NCI-H524 (cell line): Measurements from ENCODE around the gene LRMDA.
"Not testable (repeated sequence)": the region's sequence is repeated elsewhere in the genome, so short reads cannot be mapped to it uniquely, and the experiment has no call there.

Experiments
- DNase-seq, 2 experiments: peaks; one replicate each; lab custom pipeline; 2025; lab: John Stamatoyannopoulos, UW

The LRMDA gene

DNA sequence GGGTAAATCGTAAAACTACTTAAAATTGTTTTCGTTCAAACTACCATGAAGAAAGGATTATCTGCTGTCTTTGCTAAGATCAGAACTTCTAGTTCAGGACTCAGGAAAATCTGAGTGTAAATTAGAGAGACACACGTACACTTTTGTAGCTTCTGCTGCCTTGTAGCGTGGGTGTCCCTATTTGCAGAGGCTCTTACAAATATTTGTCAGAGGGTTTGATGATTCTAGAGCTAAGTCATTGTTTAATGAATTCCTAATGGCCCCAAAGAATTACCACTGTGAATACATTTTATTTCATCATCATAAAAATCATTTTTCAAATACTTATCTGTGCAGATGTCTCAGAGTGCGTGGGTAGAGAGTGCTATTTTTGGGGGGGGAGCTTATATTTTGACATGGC is 314.9 kb downstream of the LRMDA start:
- DNase-seq, result no peak

DNA sequence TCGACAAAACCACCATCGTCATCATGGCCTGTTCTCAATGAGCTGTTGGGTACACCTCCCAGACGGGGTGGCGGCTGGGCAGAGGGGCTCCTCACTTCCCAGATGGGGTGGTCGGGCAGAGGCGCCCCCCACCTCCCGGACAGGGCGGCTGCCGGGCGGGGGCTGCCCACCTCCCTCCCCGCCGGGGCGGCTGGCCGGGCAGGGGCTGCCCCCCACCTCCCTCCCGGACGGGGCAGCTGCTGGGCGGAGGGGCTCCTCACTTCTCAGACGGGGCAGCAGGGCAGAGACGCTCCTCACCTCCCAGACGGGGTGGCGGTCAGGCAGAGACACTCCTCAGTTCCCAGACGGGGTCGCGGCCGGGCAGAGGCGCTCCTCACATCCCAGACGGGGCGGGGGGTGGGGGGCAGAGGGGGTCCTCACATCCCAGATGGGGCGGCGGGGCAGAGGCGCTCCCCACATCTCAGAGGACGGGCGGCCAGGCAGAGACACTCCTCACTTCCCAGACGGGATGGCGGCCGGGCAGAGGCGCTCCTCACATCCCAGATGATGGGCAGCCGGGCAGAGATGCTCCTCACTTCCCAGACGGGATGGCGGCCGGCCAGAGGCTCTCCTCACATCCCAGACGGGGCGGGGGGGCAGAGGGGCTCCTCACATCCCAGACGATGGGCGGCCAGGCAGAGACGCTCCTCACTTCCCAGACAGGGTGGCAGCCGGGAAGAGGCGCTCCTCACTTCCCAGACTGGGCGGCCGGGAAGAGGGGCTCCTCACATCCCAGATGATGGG is 318.9 kb downstream of the LRMDA start:
- DNase-seq, result not testable (repeated sequence)

DNA sequence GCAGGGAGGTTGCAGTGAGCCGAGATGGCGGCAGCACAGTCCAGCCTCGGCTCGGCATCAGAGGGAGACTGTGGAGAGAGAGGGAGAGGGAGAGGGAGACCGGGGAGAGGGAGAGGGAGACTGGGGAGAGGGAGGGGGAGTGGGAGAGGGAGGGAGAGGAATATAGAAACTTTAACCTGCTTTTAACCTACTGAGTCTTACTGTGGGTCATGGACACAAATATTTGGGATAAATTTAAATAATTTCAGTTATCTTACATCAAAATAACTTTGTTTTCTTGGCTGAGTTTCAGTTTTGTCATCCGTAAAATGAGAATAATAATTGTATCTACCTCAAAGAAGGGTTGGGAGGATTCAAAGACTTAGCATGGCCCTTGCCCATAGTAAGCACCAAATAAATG is 319.8 kb downstream of the LRMDA start:
- DNase-seq, result no peak

DNA sequence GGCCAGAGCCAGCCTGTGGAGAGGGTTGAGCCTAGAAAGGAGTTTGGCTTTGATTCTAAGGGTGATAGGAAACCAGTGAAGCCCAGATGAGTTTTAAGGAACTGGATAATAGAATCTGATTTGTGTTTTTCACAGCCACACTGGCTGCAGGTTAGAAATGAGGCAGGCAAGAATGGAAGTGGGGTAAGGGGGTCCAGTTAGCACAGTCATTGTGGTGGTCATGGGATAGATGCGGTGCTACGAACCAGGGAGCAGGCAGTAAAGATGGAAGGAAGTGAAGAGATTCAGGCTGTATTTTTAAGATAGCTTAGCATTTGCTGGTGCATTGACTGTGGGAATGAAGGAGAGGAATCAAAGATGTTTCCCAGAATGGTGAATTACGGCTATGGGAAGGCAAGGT is 322.2 kb downstream of the LRMDA start:
- no peak for DNase-seq

DNA sequence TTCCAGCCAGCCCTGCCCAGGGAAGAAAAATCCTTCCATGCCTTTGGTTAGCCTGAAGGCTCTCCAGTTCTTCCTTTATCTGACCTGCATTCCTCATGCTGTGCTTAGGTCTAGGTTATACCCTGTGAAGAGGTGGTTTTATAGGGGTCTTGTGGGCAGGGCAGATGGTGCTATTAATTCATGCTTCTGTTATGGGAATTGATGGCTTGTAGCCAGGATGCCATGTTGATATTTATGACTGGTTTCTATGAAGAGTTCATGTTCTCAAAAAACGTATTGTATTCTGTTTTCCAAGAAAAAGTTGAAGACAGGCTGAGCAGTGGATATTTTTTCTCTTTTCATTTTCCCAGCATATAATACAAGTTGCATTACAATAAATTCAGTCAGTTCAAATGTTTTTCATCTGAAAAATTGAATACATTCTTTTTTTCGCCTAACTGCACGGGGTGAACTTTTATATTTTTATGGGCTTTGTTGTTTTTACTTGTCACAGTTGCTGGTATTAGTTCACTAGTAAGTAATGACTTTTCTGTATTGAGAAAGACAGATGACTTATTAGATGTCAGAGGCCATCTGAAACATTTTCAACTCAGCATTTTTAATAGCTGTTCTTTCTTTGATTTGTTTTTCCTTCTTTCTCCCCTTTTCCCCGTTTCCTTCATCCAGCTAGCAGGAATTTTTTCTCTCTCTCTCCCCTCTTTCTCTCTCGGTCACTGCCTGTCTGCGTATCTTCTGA is 322.8 kb downstream of the LRMDA start:
- DNase-seq, result peak in 1 of 2 experiments; percentile 7

DNA sequence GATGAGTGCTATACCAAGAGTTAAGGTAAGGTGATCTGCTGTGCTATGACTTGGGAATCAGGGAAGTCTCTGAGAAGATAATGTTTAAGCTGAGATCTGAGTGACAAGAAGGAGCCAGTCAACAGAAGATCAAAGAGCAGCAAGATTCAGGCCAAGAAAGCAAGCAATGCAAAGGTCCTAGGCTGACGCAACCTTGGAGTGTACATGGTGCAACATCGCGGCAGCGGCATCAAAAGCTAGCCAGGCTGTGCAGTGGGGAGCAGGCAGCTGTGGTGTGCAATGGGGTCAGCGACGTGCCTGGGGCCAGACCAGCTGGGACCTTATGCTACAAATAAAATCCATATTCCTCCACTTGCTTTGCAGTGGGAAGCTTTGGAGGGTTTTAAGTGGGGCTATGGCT is 324.1 kb downstream of the LRMDA start:
- DNase-seq, result no peak

DNA sequence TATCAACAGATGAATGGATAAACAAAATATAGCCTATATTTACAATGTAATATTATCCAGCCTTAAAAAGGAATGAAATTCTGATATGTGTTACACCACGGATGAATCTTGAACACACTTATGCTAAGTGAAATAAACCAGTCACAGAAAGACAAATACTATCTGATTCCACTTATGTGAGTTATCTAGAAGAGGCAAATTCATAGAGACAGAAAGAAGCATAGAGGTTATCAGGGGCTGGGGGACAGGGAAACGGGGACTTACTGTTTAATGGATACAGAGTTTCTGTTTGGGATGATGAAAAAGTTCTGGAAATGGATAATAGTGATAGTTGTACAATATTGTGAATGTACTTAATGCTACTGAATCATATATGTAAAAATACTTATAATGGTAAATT is 329.9 kb downstream of the LRMDA start:
- no peak for DNase-seq

DNA sequence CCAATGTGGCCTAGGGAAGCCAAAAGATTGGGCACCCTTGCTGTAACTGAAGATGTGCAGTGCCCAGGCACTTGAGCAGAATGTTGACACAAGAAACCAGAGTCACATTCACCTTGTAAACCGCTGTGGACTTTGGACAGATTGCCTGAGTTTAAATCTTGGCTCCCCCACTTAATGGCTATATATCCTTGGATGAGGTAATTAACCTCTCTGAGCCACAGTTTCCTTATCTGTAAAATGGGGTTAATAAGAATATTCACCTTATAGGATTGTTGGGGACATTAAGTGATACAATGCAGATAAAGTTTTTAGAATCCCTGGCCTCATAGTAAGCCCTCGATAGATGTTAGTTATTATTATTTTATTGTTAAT is 331.0 kb downstream of the LRMDA start:
- no peak for DNase-seq

DNA sequence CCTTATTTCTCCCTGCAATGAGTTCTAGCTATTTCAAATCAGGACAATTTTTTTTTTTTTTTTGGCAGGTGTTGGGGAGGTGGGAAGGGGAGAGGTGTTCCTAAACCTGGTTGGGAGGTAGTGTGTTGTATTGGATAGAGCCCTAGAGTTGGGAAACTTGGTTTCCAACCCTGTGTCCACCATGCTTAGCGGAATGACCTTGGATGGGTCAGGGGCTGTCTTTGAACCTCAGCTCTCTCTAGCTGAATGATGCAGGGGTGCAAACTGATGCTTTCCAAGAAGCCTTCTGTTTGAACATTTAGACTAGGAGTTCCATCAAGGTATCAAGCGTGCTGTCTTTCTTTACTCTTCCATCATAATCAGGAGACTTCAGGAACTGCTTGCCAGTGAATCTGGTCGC is 332.2 kb downstream of the LRMDA start:
- DNase-seq, result no peak

DNA sequence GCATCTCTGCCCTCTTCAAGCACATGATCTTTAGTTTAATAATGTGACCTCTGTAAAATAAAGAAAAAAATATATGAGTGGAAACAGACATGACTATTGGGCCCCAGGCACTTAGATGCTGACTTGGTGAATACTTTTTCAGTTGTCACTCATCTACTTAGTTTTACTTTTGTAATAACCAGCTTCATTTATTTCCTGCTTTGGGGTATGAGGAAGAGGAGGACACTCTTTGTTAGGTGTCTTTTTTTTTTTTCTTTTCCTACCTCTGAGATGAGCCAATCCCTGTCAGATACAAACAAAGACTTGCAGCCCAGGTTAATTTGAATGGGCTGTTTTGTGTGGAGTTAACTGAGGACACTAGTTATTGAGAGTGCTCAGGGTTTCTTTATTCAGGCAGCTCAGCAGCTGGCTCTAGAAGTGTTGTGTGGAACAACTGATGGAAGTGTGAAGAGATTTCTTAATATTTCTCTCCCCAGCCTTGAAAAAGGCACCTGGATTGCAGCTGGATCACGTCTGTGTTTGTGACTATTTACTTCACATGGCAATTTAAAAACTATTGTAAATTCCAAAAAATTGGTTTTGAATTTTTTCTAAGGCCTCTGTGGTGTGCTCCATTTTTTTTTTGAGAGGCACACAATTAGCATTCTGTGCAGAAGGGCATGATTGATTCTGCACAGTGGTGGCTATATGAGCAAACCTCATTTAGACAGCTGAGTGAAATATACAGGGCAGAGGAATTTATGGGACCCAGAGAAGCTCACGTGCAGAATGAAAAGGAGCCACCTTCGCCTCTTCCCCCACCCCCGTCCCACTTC is 333.8 kb downstream of the LRMDA start:
- DNase-seq, result no peak

DNA sequence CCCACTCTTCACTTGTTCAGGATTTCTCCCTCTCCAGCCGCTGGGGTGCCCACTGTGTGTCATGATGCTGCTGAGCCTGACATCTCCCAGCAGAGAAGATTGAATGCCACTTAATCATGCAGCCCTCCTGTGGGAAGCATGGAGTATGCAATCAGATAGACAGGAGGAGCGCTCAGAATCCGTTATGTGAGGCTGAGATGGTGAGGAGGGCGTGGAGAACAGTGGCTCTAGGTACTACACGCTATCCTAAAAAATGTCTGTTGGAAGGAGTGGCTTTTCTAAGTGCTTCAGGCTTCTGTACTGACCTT is 334.3 kb downstream of the LRMDA start:
- DNase-seq, result no peak

DNA sequence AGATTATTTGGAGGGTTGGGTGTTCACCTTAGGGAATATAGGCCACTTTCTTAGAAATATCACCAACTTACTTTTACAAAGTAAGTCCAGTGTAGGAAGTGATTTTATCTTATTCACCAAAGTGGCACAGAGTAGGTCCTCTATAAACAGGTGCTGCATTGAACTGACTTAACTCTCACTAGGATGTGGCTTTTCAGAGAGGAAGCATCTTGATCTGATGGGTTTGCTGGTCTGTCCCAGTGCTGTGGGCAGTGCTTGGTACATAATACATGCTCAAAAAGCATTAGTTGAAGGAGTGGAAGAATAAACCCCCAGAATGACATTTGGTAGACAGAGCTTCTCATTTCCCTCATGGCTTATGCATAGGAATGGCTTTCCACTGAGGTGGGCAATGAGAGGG is 334.7 kb downstream of the LRMDA start:
- DNase-seq, result no peak

DNA sequence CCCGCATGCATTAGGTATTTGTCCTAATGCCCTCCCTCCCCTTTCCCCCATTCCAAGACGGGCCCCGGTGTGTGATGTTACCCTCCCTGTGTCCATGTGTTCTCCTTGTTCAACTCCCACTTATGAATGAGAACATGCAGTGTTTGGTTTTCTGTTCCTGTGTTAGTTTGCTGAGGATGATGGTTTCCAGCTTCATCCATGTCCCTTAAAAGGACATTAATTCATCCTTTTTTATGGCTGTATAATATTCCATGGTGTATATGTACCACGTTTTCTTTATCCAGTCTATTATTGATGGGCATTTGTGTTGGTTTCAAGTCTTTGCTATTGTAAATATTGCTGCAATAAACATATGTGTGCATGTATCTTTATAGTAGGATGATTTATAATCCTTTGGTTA is 335.3 kb downstream of the LRMDA start:
- not testable (repeated sequence) for DNase-seq

DNA sequence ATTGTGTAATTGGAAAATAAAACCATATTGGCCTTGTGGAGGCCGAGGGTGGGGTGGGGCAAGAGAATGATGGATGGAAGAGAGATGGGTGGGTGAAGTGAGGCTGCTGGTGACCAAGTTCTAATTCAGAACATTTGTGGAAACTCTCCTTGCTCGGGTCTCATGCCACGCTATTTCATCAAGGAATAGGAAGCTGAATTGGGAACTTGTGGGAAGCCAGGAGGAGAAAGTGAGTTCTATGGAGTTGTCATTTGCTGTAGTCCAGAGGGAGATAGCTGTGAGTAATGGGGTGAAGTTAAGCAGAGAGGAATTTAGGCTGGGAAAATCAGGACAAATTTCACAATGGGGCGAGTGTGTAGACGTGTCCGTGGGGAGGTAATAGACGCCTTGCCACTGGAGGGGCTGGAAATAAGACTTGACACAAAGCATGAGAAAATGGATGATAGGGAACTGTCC is 339.2 kb downstream of the LRMDA start:
- DNase-seq, result no peak

DNA sequence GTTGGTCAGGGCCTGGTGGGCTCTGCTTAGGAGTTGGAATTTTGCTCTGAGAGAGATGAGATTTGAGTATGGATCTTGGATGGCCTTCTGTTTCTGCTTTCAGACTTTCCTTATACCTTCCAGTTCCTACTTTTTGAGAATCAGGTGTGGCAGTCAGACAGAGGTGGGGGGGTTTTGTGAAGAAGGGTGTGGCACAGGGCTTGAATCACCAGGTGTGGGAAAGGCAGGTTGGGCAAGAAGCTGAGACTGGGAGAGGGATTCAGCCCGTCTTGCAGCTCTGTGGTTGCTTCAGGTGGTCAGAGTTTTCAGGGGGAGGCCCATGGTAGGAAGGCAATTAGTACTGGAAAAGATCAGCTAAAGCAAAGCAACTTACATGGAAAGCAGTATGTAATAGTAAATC is 340.2 kb downstream of the LRMDA start:
- DNase-seq, result no peak

DNA sequence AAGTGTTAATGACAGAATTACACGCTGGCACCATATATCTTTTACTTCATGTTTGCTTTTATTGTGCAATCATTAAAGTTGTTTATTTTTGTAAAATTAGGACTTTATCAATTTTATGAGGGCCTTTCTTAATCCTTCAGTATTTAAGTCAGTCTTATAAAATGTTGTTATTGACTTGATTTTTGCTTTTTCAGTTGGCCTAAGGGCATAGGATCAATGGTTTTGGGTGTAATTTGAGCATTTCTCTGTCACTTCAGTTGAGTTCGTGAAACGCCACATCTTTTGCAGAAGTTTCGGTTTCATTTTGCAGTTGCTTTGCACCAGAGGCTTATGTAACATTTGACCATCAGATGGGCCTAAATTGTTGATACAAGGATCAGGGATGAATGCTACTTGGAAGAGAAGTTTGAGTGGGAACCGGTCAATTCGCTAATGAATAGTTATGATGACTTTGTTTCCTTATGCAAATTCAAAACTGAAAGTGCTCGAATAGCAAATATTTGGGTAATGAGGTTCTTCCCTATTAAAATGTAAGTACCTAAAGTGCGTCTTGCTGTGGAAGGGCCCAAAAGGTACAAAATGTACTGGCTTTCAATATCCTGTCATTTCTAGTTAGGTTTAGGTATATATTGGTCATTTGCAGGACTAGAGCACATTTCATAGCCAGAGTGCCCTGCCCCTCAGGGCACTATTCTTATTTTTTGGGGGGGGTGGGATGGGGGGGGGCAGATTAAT is 340.9 kb downstream of the LRMDA start:
- DNase-seq, result no peak

DNA sequence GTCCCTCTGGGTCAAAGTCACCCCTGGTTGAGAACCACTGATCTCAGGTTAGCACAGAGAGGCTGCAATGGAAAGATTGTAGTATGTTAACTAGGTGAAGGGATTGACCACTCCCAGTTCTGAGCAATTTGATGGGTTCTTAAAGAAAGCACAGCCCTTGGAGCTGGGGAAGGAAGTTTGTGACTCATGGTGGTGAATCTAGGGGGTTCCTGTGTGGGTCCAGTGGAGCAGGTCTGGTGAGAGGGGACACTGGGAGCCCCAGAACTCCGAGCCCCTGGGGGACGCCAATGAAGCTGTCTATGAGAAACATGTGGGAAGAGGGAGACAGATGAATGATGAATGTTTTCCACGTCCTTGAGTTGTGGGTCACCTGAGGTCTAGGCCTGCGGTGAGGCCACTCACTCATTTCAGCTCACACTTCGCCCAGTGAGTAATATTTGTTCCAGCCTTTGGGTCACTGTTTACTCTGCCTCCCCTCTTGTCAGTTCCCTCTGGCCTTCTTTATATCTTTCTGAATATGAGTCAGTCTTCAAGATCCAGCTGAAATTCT is 341.9 kb downstream of the LRMDA start:
- DNase-seq, result no peak

DNA sequence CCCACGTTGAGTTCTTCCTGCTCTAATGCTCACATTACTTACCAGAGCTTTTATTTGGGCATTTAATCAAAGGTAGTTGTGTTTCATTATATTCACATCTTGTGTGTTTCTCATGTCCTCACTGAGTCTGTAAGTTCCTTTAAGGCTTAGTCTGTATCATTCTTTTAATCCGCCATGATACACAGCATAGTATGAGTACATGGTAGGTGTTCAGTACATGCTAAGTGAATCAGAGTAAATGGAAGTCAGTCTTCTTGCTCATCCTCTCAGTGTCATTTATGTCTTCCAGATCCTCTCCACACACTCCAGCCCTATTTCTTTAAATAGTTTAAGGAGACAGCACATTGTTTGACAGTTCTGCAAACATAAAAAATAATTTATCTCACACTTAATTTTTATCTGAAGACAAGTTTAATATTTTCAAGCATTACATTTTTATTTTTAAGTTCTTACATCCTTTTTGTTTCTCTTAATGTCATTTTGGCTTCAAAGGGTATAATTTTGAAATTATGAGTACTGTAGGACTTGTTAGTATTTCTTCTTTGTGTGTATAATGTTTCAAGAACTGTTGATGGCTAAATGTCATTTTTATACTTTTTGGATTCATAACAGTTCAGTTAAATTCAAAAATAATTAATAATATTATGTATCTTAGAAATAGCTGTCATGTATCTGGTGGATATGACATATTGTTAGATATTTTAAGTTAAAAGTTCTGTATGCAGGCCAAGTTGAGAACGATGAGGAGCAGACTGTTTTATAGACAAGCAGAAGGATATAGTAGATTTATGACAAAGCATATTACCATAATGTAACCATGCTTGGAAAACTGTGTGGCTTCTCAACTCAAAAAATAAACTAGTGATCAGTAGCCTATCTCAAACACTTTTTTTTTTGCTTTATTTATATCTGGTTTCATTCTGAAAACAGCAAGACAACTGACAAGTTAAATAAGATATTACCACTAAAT is 342.7 kb downstream of the LRMDA start:
- no peak for DNase-seq

DNA sequence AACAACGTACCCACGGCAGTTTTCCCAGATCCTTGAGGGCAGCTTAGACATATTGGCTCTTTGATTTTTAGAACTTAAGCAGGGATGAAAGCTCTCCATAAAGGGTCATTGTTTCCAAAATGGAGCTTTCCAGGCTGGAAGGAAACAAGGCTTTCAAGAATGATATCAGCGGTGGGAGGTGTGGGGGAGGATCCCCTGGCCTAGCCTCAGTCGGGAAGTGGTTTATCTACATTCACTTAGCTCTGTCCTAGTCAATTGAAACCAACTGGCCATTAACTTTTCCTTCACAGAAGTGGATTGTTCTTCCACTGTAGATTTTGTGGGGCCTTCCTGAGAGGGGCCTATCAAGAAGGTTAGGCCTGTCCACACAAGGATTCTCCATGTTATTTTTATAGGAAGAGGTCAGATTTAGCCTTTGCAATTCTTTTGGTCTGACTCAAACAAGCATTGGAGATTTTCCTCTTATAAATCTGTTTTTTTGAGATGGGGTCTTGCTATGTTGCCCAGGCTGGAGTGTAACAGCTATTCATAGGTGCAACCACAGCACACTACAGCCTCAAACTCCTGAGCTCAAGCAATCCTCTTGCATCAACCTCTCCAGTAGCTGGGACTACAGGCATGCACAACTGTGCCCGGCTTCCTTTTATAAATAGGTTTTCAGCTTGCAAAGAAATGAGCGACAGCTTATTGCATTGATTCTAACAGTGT is 343.5 kb downstream of the LRMDA start:
- DNase-seq, result no peak
